GM23248 (cell line): Measurements from ENCODE around the gene GP1BA. TPM values are rescaled to one million over a fixed set of nuclear protein-coding genes. Genes with fewer than 3 reads are reported as not detected.

Experiments used
- DNase-seq: peaks from one replicate; pipeline ENCODE4 v3.0.0-alpha.2; 2015
- H2AFZ ChIP-seq: fragments of 200-600 bp; sonication (generic); 2 replicates; pipeline ENCODE4 v1.6.1; 2016; ENCODE audit warnings: antibody characterized with exemption
- H3F3A ChIP-seq: fragments of 200-600 bp; sonication (generic); 2 replicates; pipeline ENCODE4 v1.6.1; 2016; ENCODE audit warnings: mild to moderate bottlenecking, antibody characterized with exemption, mixed run types; ENCODE audit not compliant: insufficient read depth
- H3K27ac ChIP-seq: fragments of 200-600 bp; sonication (generic); 2 replicates; pipeline ENCODE4 v1.5.1; 2016; ENCODE audit warnings: mild to moderate bottlenecking
- H3K27me3 ChIP-seq: fragments of 200-600 bp; sonication (generic); replicated peaks from 2 replicates; pipeline ENCODE4 v1.6.1; 2016; ENCODE audit warnings: mild to moderate bottlenecking; ENCODE audit not compliant: insufficient read depth
- H3K36me3 ChIP-seq: fragments of 200-600 bp; sonication (generic); 2 replicates; pipeline ENCODE4 v1.6.1; 2016; ENCODE audit warnings: low read depth, mild to moderate bottlenecking
- H3K4me1 ChIP-seq: fragments of 200-600 bp; sonication (generic); 2 replicates; pipeline ENCODE4 v1.6.1; 2016; ENCODE audit warnings: mild to moderate bottlenecking; ENCODE audit not compliant: insufficient read depth
- H3K4me2 ChIP-seq: fragments of 200-600 bp; sonication (generic); one replicate; pipeline ENCODE4 v1.6.1; 2016; ENCODE audit warnings: mild to moderate bottlenecking; ENCODE audit not compliant: unreplicated experiment
- H3K4me3 ChIP-seq: fragments of 200-600 bp; sonication (generic); 2 replicates; pipeline ENCODE4 v1.5.1; 2016; ENCODE audit warnings: mild to moderate bottlenecking
- H3K79me2 ChIP-seq: fragments of 200-600 bp; sonication (generic); 2 replicates; pipeline ENCODE4 v1.6.1; 2016; ENCODE audit warnings: mild to moderate bottlenecking; ENCODE audit not compliant: insufficient read depth
- H3K9ac ChIP-seq: fragments of 200-600 bp; sonication (generic); 2 replicates; pipeline ENCODE4 v1.6.1; 2016; ENCODE audit warnings: mild to moderate bottlenecking
- H3K9me2 ChIP-seq: fragments of 200-600 bp; sonication (generic); 2 replicates; pipeline ENCODE4 v1.6.1; 2016; ENCODE audit warnings: mixed run types, mild to moderate bottlenecking, moderate library complexity; ENCODE audit not compliant: insufficient read depth
- H3K9me3 ChIP-seq: fragments of 200-600 bp; sonication (generic); one replicate; pipeline ENCODE4 v1.6.1; 2017; ENCODE audit warnings: low read depth
- H4K20me1 ChIP-seq: fragments of 200-600 bp; sonication (generic); 2 replicates; pipeline ENCODE4 v1.6.0; 2016; ENCODE audit not compliant: insufficient read depth
- EZH2 ChIP-seq: fragments of 200-600 bp; sonication (generic); IDR thresholded peaks from 2 replicates; pipeline ENCODE4 v1.6.1; 2018; ENCODE audit warnings: antibody characterized with exemption, mild to moderate bottlenecking; ENCODE audit not compliant: insufficient read depth, poor library complexity, severe bottlenecking
- EZH2phosphoT487 ChIP-seq: fragments of 200-600 bp; sonication (generic); IDR thresholded peaks from 2 replicates; pipeline ENCODE4 v1.6.1; 2018; ENCODE audit warnings: antibody characterized with exemption, moderate library complexity, mild to moderate bottlenecking, low read depth; ENCODE audit not compliant: insufficient read depth
- WGBS, 2 experiments: methylation state at CpG; one replicate each; pipeline ENCODE4 v1.1.6; 2015 to 2017; ENCODE audit warnings: low lambda C conversion rate in 2 of 2, low coverage in 1 of 2; ENCODE audit errors: missing lambda C conversion rate in 2 of 2; 5-methylcytosine and 5-hydroxymethylcytosine counted together
- in situ Hi-C: fragments of 300-500 bp; cut with MboI; formaldehyde crosslinking; loops from 2 replicates; pipeline ENCODE4 v1.15.0; 2020
- polyA plus RNA-seq: library from polyadenylated mRNA; unstranded; fragments of >200 nt; fragmentation: Nextera tagmentation; extraction: Ambion mirVana; gene quantifications from 2 replicates; pipeline ENCODE4 v1.2.1, GENCODE V29; 2016
- total RNA-seq: library from RNA; depleted of rRNA; stranded (reverse); fragments of >200 nt; shearing (Covaris generic); gene quantifications from 2 replicates; pipeline ENCODE4 v1.2.3, GENCODE V29; 2014

GP1BA gene
- total and polyA plus RNA-seq, 2 experiments from 2014 or later, result 0.18 TPM; not detected in 1

GRCh38 chr17:4951486-4951885 is 19.4 kb downstream of the GP1BA start:
- Histone ChIP-seq H3K9ac (no peak overlapping the region), H3K4me3 (no peak overlapping the region), H3F3A (peaks cover 21% of the 10 kb centered on the region), H3K27me3 (no peaks in the 10 kb centered on the region), H3K4me1 (peaks cover 13% of the 10 kb centered on the region), H3K79me2 (peaks cover 18% of the 10 kb centered on the region), H3K9me2 (no peaks in the 10 kb centered on the region), H2AFZ (no peak overlapping the region), H3K9me3 (no peaks in the 10 kb centered on the region), H3K36me3 (peaks cover 4% of the 10 kb centered on the region; the same call in 1 of the 2 replicates), H3K4me2 (no peak overlapping the region), H3K27ac (no peak overlapping the region), H4K20me1 (no peaks in the 10 kb centered on the region; the same call in 1 of the 2 replicates)
- in situ Hi-C loops, result no loop called here
- 94 to 100% methylated on average over 3 of the region's 3 CpGs for WGBS, 2 experiments
- TF ChIP-seq EZH2, result no peak
- TF ChIP-seq EZH2phosphoT487, result no peak
- no peak for DNase-seq

GRCh38 chr17:4953451-4953961 is 21.4 kb downstream of the GP1BA start:
- Histone ChIP-seq H3K9me3 (no peaks in the 10 kb centered on the region), H3K4me3 (no peak overlapping the region), H3K27me3 (no peaks in the 10 kb centered on the region), H3K4me2 (no peak overlapping the region), H3K9me2 (no peaks in the 10 kb centered on the region), H3K9ac (no peak overlapping the region), H4K20me1 (no peaks in the 10 kb centered on the region), H3K27ac (peak overlapping the region; percentile 57), H3K36me3 (no peaks in the 10 kb centered on the region), H3F3A (peaks cover 15% of the 10 kb centered on the region; the same call in 1 of the 2 replicates), H3K79me2 (no peaks in the 10 kb centered on the region), H3K4me1 (peaks cover 13% of the 10 kb centered on the region), H2AFZ (peak overlapping the region; percentile 49; the same call in 1 of the 2 replicates)
- TF ChIP-seq EZH2, result no peak
- TF ChIP-seq EZH2phosphoT487, result no peak
- 76 to 78% methylated on average over 14 of the region's 14 CpGs for WGBS, 2 experiments
- peak; percentile 77 for DNase-seq
- in situ Hi-C loops, result no loop called here

- no peak for DNase-seq
- H3K9me3 ChIP-seq, result no peaks in the 10 kb centered on the region
- in situ Hi-C loops, result no loop called here
- H4K20me1 ChIP-seq, result no peaks in the 10 kb centered on the region
- no peaks in the 10 kb centered on the region for H3K79me2 ChIP-seq
- peaks cover 13% of the 10 kb centered on the region for H3K4me1 ChIP-seq
- no peaks in the 10 kb centered on the region for H3K9me2 ChIP-seq
- 0 out of 2 replicates have a peak, but pooled peaks cover 4% of the 10 kb centered on the region for H3K36me3 ChIP-seq
- TF ChIP-seq EZH2 (no peak), EZH2phosphoT487 (no peak)
- H2AFZ ChIP-seq, result no peak overlapping the region
- H3K4me2 ChIP-seq, result no peak overlapping the region
- H3F3A ChIP-seq, result peaks cover 15% of the 10 kb centered on the region; the same call in 1 of the 2 replicates
- 98 to 100% methylated on average over 6 to 8 of the region's 8 CpGs for WGBS, 2 experiments
- no peak overlapping the region for H3K9ac ChIP-seq
- no peak overlapping the region for H3K4me3 ChIP-seq
- H3K27me3 ChIP-seq, result no peaks in the 10 kb centered on the region
- H3K27ac ChIP-seq, result no peak overlapping the region
Measured at GRCh38 chr17:4955091-4955490, 23.0 kb downstream of the GP1BA start.

DNA sequence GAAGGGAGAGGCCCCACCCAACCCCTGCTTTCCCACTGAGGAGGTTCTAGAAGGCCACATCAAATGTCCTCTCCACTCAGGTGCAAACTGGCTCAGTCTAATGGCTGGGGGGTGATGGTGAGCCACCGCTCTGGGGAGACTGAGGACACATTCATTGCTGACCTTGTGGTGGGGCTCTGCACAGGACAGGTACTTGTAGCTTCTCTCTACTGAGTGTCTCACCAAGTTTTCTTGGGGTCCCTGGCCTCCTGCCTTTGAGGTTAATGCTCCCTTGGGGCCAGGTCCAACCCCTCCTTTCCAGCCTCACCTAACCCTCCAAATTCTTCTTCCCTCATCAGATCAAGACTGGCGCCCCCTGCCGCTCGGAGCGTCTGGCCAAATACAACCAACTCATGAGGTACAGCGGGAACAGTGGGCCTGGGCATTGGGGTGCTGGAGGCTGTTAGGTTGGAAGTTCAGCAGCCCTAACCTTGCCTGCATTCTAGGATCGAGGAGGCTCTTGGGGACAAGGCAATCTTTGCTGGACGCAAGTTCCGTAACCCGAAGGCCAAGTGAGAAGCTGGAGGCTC is 24.5 kb downstream of the GP1BA start:
- Histone ChIP-seq H3K4me1 (peaks cover 13% of the 10 kb centered on the region), H3K9ac (no peak overlapping the region), H3K4me3 (no peak overlapping the region), H2AFZ (no peak overlapping the region), H3K36me3 (peaks cover 14% of the 10 kb centered on the region; the same call in 1 of the 2 replicates), H3K79me2 (no peaks in the 10 kb centered on the region), H3K27ac (no peak overlapping the region), H3K9me3 (no peaks in the 10 kb centered on the region), H3K4me2 (no peak overlapping the region), H4K20me1 (no peaks in the 10 kb centered on the region), H3F3A (peaks cover 10% of the 10 kb centered on the region; the same call in 1 of the 2 replicates), H3K9me2 (no peaks in the 10 kb centered on the region), H3K27me3 (no peaks in the 10 kb centered on the region)
- WGBS, 2 experiments, result 87 to 93% methylated on average over 10 of the region's 10 CpGs
- TF ChIP-seq EZH2phosphoT487, result no peak
- TF ChIP-seq EZH2, result no peak
- DNase-seq, result no peak
- in situ Hi-C loops, result no loop called here
